Stimulated activated naive CD8-positive, alpha-beta T cell treated with anti-CD3 and anti-CD28 coated beads, Interleukin-15, Interleukin-2, amounts not matched to agents 100 ng/mL and 50 ng/mL, for 24 hours (primary cell): ENCODE results near the gene CYLC2.

Experiments used
- H3K27ac Mint-ChIP-seq: one replicate; pipeline ENCODE4 v1.8.0; 2021; ENCODE audit warnings: mild to moderate bottlenecking, mixed read lengths
- H3K27me3 Mint-ChIP-seq: one replicate; pipeline ENCODE4 v1.8.0; 2021; ENCODE audit warnings: mixed read lengths
- H3K36me3 Mint-ChIP-seq: one replicate; pipeline ENCODE4 v1.8.0; 2021; ENCODE audit warnings: low read depth, mixed read lengths
- H3K4me1 Mint-ChIP-seq: one replicate; pipeline ENCODE4 v1.8.0; 2021; ENCODE audit warnings: low read depth, mixed read lengths
- H3K4me3 Mint-ChIP-seq: one replicate; pipeline ENCODE4 v1.8.0; 2021; ENCODE audit warnings: mild to moderate bottlenecking, mixed read lengths
- H3K9me3 Mint-ChIP-seq: one replicate; pipeline ENCODE4 v1.8.0; 2021; ENCODE audit warnings: mixed read lengths

CYLC2 gene

GRCh38 chr9:102995033-102995432, at the start of gene CYLC2:
Gene CYLC2, plus strand, starts transcription at chr9:102995333. Its CDS starts 48 bp downstream, at chr9:102995381.
- Mint-ChIP-seq H3K36me3 (no peaks in the 10 kb centered on the region), H3K27me3 (no peaks in the 10 kb centered on the region), H3K4me1 (no peaks in the 10 kb centered on the region), H3K9me3 (no peaks in the 10 kb centered on the region), H3K27ac (no peak within 1 kb of the TSS), H3K4me3 (no peak within 1 kb of the TSS)

- H3K36me3 Mint-ChIP-seq: no peaks in the 10 kb centered on the region
- H3K4me3 Mint-ChIP-seq: no peak overlapping the region
- no peak overlapping the region for H3K27ac Mint-ChIP-seq
- H3K9me3 Mint-ChIP-seq: peaks cover 5% of the 10 kb centered on the region
- H3K27me3 Mint-ChIP-seq: no peaks in the 10 kb centered on the region
- no peaks in the 10 kb centered on the region for H3K4me1 Mint-ChIP-seq
These were observed 44.8 kb upstream of the CYLC2 start for GRCh38 chr9:102950346-102950745.

- no peak overlapping the region for H3K4me3 Mint-ChIP-seq
- no peaks in the 10 kb centered on the region for H3K36me3 Mint-ChIP-seq
These were observed 28.1 kb upstream of the CYLC2 start for GRCh38 chr9:102966999-102967398.

GRCh38 chr9:102967979-102968378, 27.2 kb upstream of the CYLC2 start:
- peaks cover 30% of the 10 kb centered on the region for H3K9me3 Mint-ChIP-seq
- H3K4me1 Mint-ChIP-seq: no peaks in the 10 kb centered on the region
- H3K4me3 Mint-ChIP-seq: no peak overlapping the region
- H3K27me3 Mint-ChIP-seq: no peaks in the 10 kb centered on the region
- H3K36me3 Mint-ChIP-seq: no peaks in the 10 kb centered on the region
- no peak overlapping the region for H3K27ac Mint-ChIP-seq

More at GRCh38 chr9:102966999-102967398, 28.1 kb upstream of the CYLC2 start:
- Mint-ChIP-seq H3K9me3 (peaks cover 29% of the 10 kb centered on the region), H3K27me3 (no peaks in the 10 kb centered on the region), H3K4me1 (no peaks in the 10 kb centered on the region), H3K27ac (no peak overlapping the region)

GRCh38 chr9:102972780-102973179, 22.4 kb upstream of the CYLC2 start:
- H3K4me1 Mint-ChIP-seq: no peaks in the 10 kb centered on the region
- H3K36me3 Mint-ChIP-seq: no peaks in the 10 kb centered on the region
- peaks cover 33% of the 10 kb centered on the region for H3K9me3 Mint-ChIP-seq
- no peak overlapping the region for H3K27ac Mint-ChIP-seq
- no peaks in the 10 kb centered on the region for H3K27me3 Mint-ChIP-seq
- H3K4me3 Mint-ChIP-seq: no peak overlapping the region

GRCh38 chr9:102974530-102974929, 20.6 kb upstream of the CYLC2 start:
- H3K27ac Mint-ChIP-seq: no peak overlapping the region
- no peaks in the 10 kb centered on the region for H3K27me3 Mint-ChIP-seq

GRCh38 chr9:102975251-102975650, 19.9 kb upstream of the CYLC2 start:
- no peaks in the 10 kb centered on the region for H3K36me3 Mint-ChIP-seq
- H3K4me1 Mint-ChIP-seq: no peaks in the 10 kb centered on the region
- no peaks in the 10 kb centered on the region for H3K27me3 Mint-ChIP-seq
- H3K27ac Mint-ChIP-seq: no peak overlapping the region
- no peak overlapping the region for H3K4me3 Mint-ChIP-seq
- peaks cover 22% of the 10 kb centered on the region for H3K9me3 Mint-ChIP-seq

More at GRCh38 chr9:102974530-102974929, 20.6 kb upstream of the CYLC2 start:
- Mint-ChIP-seq H3K36me3 (no peaks in the 10 kb centered on the region), H3K9me3 (peaks cover 24% of the 10 kb centered on the region), H3K4me1 (no peaks in the 10 kb centered on the region), H3K4me3 (no peak overlapping the region)

GRCh38 chr9:102985162-102985895, 9.8 kb upstream of the CYLC2 start:
- Mint-ChIP-seq H3K36me3 (no peaks in the 10 kb centered on the region), H3K27ac (no peak overlapping the region), H3K4me3 (no peak overlapping the region), H3K27me3 (no peaks in the 10 kb centered on the region), H3K4me1 (no peaks in the 10 kb centered on the region), H3K9me3 (peaks cover 16% of the 10 kb centered on the region)

- Mint-ChIP-seq H3K4me1 (no peaks in the 10 kb centered on the region), H3K27me3 (no peaks in the 10 kb centered on the region), H3K36me3 (no peaks in the 10 kb centered on the region), H3K4me3 (no peak overlapping the region), H3K9me3 (peaks cover 16% of the 10 kb centered on the region), H3K27ac (no peak overlapping the region)
These were observed 8.7 kb upstream of the CYLC2 start for GRCh38 chr9:102986425-102986824.

GRCh38 chr9:103003689-103004088, 8.6 kb downstream of the CYLC2 start:
- Mint-ChIP-seq H3K27ac (no peak overlapping the region), H3K9me3 (no peaks in the 10 kb centered on the region), H3K36me3 (no peaks in the 10 kb centered on the region), H3K27me3 (no peaks in the 10 kb centered on the region), H3K4me3 (no peak overlapping the region), H3K4me1 (no peaks in the 10 kb centered on the region)

- H3K27ac Mint-ChIP-seq: no peak overlapping the region
These were observed 19.1 kb downstream of the CYLC2 start for GRCh38 chr9:103014242-103014641.

GRCh38 chr9:103025796-103026195, 30.7 kb downstream of the CYLC2 start:
- H3K4me1 Mint-ChIP-seq: no peaks in the 10 kb centered on the region
- H3K36me3 Mint-ChIP-seq: no peaks in the 10 kb centered on the region
- peaks cover 13% of the 10 kb centered on the region for H3K9me3 Mint-ChIP-seq
- no peak overlapping the region for H3K27ac Mint-ChIP-seq
- no peak overlapping the region for H3K4me3 Mint-ChIP-seq
- no peaks in the 10 kb centered on the region for H3K27me3 Mint-ChIP-seq

More at GRCh38 chr9:103014242-103014641, 19.1 kb downstream of the CYLC2 start:
- Mint-ChIP-seq H3K36me3 (no peaks in the 10 kb centered on the region), H3K4me3 (no peak overlapping the region), H3K9me3 (no peaks in the 10 kb centered on the region), H3K4me1 (no peaks in the 10 kb centered on the region), H3K27me3 (no peaks in the 10 kb centered on the region)

GRCh38 chr9:103037508-103038477, 42.7 kb downstream of the CYLC2 start:
- Mint-ChIP-seq H3K36me3 (no peaks in the 10 kb centered on the region), H3K27me3 (no peaks in the 10 kb centered on the region), H3K27ac (no peak overlapping the region), H3K9me3 (peaks cover 18% of the 10 kb centered on the region), H3K4me3 (no peak overlapping the region), H3K4me1 (no peaks in the 10 kb centered on the region)

- no peaks in the 10 kb centered on the region for H3K27me3 Mint-ChIP-seq
- H3K4me3 Mint-ChIP-seq: no peak overlapping the region
- peaks cover 14% of the 10 kb centered on the region for H3K9me3 Mint-ChIP-seq
- no peaks in the 10 kb centered on the region for H3K36me3 Mint-ChIP-seq
- no peak overlapping the region for H3K27ac Mint-ChIP-seq
- no peaks in the 10 kb centered on the region for H3K4me1 Mint-ChIP-seq
These were observed 46.8 kb downstream of the CYLC2 start for GRCh38 chr9:103041961-103042360.
